Stimulated activated CD8-positive, alpha-beta memory T cell treated with anti-CD3 and anti-CD28 coated beads, Interleukin-15, amount 100 ng/mL, for 1 hour (primary cell): Measurements from ENCODE around the gene CCR7.

Experiments
- DNase-seq: peaks from one replicate; pipeline ENCODE4 v3.0.0-alpha.2; 2020; ENCODE audit warnings: low read depth

CCR7 gene

GRCh38 chr17:40562838-40563219, 2.4 kb downstream of the CCR7 start:
- no peak for DNase-seq

GRCh38 chr17:40561871-40562611, 3.2 kb downstream of the CCR7 start:
- no peak for DNase-seq

- DNase-seq: no peak
Measured at GRCh38 chr17:40561294-40561870, 3.9 kb downstream of the CCR7 start.

GRCh38 chr17:40560592-40561293, 4.5 kb downstream of the CCR7 start:
- peak; percentile 55 for DNase-seq

GRCh38 chr17:40559954-40560591, 5.2 kb downstream of the CCR7 start:
- DNase-seq: peak; percentile 74

- DNase-seq: no peak
Measured at GRCh38 chr17:40559564-40559916, 5.7 kb downstream of the CCR7 start.

- no peak for DNase-seq
Measured at GRCh38 chr17:40558890-40559563, 6.2 kb downstream of the CCR7 start.

- DNase-seq: no peak
Measured at GRCh38 chr17:40558300-40558889, 6.9 kb downstream of the CCR7 start.

- no peak for DNase-seq
Measured at GRCh38 chr17:40557531-40558299, 7.6 kb downstream of the CCR7 start.

- no peak for DNase-seq
Measured at GRCh38 chr17:40556884-40557414, 8.3 kb downstream of the CCR7 start.

GRCh38 chr17:40556198-40556661, 9.0 kb downstream of the CCR7 start:
- DNase-seq: no peak

GRCh38 chr17:40555296-40556190, 9.7 kb downstream of the CCR7 start:
- no peak for DNase-seq

GRCh38 chr17:40554646-40555295, 10.5 kb downstream of the CCR7 start:
- DNase-seq: no peak

GRCh38 chr17:40553694-40554534, 11.4 kb downstream of the CCR7 start:
- no peak for DNase-seq

GRCh38 chr17:40552806-40553693, 12.2 kb downstream of the CCR7 start:
- no peak for DNase-seq

- no peak for DNase-seq
Measured at GRCh38 chr17:40551879-40552768, 13.1 kb downstream of the CCR7 start.
